OCI-LY7 (cell line): ENCODE data around the gene ERFE.
"Not testable (repeated sequence)": the region's sequence is repeated elsewhere in the genome, so short reads cannot be mapped to it uniquely, and the experiment has no call there.

Experiments used
- EZH2phosphoT487 ChIP-seq: fragments of 200-600 bp; sonication (generic); IDR thresholded peaks from 2 replicates; pipeline ENCODE4 v1.6.1; 2018; ENCODE audit warnings: low read depth, borderline replicate concordance, mild to moderate bottlenecking, mixed run types, antibody characterized with exemption, low read length, moderate library complexity, mixed read lengths
- TF ChIP-seq, protein P1 (sequence below): fragments of 200-600 bp; sonication (generic); conservative IDR thresholded peaks from 2 replicates; pipeline ENCODE4 v1.5.1; 2014; ENCODE audit warnings: mild to moderate bottlenecking, antibody characterized with exemption, low read length, moderate library complexity, mixed read lengths

DNA sequence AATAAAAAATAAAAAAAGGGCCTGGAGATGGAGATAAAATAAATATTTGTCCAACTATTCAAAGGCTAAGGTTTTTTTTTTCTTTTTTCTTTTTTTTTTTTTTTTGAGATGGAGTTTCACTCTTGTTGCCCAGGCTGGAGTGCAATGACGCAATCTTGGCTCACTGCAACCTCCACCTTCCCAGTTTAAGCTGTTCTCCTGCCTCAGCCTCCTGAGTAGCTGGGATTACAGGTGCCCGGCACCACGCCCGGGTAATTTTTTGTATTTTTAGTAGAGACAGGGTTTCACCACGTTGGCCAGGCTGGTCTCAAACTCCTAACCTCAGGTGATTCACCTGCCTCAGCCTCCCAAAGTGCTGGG is 12.3 kb downstream of the ERFE start:
- TF ChIP-seq, protein P1, sequence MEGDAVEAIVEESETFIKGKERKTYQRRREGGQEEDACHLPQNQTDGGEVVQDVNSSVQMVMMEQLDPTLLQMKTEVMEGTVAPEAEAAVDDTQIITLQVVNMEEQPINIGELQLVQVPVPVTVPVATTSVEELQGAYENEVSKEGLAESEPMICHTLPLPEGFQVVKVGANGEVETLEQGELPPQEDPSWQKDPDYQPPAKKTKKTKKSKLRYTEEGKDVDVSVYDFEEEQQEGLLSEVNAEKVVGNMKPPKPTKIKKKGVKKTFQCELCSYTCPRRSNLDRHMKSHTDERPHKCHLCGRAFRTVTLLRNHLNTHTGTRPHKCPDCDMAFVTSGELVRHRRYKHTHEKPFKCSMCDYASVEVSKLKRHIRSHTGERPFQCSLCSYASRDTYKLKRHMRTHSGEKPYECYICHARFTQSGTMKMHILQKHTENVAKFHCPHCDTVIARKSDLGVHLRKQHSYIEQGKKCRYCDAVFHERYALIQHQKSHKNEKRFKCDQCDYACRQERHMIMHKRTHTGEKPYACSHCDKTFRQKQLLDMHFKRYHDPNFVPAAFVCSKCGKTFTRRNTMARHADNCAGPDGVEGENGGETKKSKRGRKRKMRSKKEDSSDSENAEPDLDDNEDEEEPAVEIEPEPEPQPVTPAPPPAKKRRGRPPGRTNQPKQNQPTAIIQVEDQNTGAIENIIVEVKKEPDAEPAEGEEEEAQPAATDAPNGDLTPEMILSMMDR, result not testable (repeated sequence)
- TF ChIP-seq EZH2phosphoT487, result not testable (repeated sequence)
